K562 (cell line): ENCODE results near the gene ARHGAP24. TPM values are rescaled to one million over a fixed set of nuclear protein-coding genes. Genes with fewer than 3 reads are reported as not detected.
A peak's percentile ranks its signal among the peaks of the same experiment; 100 is the strongest.

Experiments
- CXXC5 ChIP-seq: fragments of 250-450 bp; sonication (Bioruptor Pico); IDR thresholded peaks from 2 replicates; pipeline ENCODE4 v1.8.0; 2022; ENCODE audit warnings: inconsistent platforms, mild to moderate bottlenecking, moderate library complexity
- EHMT2 ChIP-seq: fragments of 450-650 bp; IDR thresholded peaks from 2 replicates; pipeline ENCODE4 v1.6.1; 2018; ENCODE audit warnings: antibody characterized with exemption
- GATA2 ChIP-seq: sonication (generic); formaldehyde crosslinking; IDR thresholded peaks from 2 replicates; pipeline ENCODE4 v1.4.0; 2020; ENCODE audit warnings: mild to moderate bottlenecking, missing genetic modification reagents
- KLF13 ChIP-seq: fragments of 450-650 bp; IDR thresholded peaks from 2 replicates; pipeline ENCODE4 v1.6.1; 2016; ENCODE audit warnings: missing genetic modification characterization, low read depth, mild to moderate bottlenecking, missing compliant biosample characterization, moderate library complexity, borderline replicate concordance
- MBD2 ChIP-seq: sonication (generic); IDR thresholded peaks from 2 replicates; pipeline ENCODE4 v1.6.1; 2016; ENCODE audit warnings: low read depth, borderline replicate concordance
- PRDM10 ChIP-seq: fragments of 450-650 bp; IDR thresholded peaks from 2 replicates; pipeline ENCODE4 v1.6.1; 2018; ENCODE audit not compliant: partially characterized antibody
- TAL1 ChIP-seq: fragments of 450-650 bp; IDR thresholded peaks from 2 replicates; pipeline ENCODE4 v1.6.1; 2016; ENCODE audit warnings: mild to moderate bottlenecking
- TEAD4 ChIP-seq, 2 experiments: sonication (generic) in 1 of 2; formaldehyde crosslinking in 1 of 2; IDR thresholded peaks; 2 replicates each; pipeline versions ENCODE4 v1.6.1 to v1.8.0; 2012 to 2022; ENCODE audit warnings: borderline replicate concordance in 1 of 2, inconsistent platforms in 1 of 2, low read length in 1 of 2, mild to moderate bottlenecking in 1 of 2, missing genetic modification reagents in 1 of 2
- ZBTB5 ChIP-seq: fragments of 450-650 bp; IDR thresholded peaks from 2 replicates; pipeline ENCODE4 v1.6.1; 2017; ENCODE audit warnings: antibody characterized with exemption
- ZEB2 ChIP-seq: fragments of 450-650 bp; IDR thresholded peaks from 2 replicates; pipeline ENCODE4 v1.6.1; 2016
- ZNF175 ChIP-seq: fragments of 200-800 bp; sonication (Bioruptor generic); IDR thresholded peaks from 2 replicates; pipeline ENCODE4 v1.6.1; 2016; ENCODE audit warnings: low read depth, mild to moderate bottlenecking, missing genetic modification characterization, missing compliant biosample characterization
- ZNF318 ChIP-seq, 2 experiments: fragments of 450-650 bp; IDR thresholded peaks; 2 replicates each; pipeline ENCODE4 v1.6.1; 2016; ENCODE audit warnings: mild to moderate bottlenecking in 2 of 2, borderline replicate concordance in 1 of 2, low read depth in 1 of 2, moderate library complexity in 1 of 2
- polyA plus RNA-seq, 8 experiments: library from polyadenylated mRNA; depleted of rRNA in 4 of 8; stranded (reverse) in 5 of 8; unstranded in 3 of 8; fragments of >200 nt; fragmentation: Nextera tagmentation in 2 of 8; fragmentation: Illumina TruSeq in 1 of 8; extraction: Ambion mirVana in 2 of 8; extraction: Trizol in 1 of 8; gene quantifications; 2 replicates each; pipeline versions ENCODE4 v1.2.1 to v1.2.3, GENCODE V29; 2011 to 2014; ENCODE audit warnings: inconsistent platforms in 1 of 8, missing spikeins in 1 of 8
- total RNA-seq, 7 experiments: library from RNA; depleted of rRNA in 6 of 7; stranded (reverse); fragments of >200 nt in 6 of 7; fragmentation: Illumina TruSeq in 2 of 7; extraction: Trizol in 2 of 7; gene quantifications; 2 replicates each; pipeline versions ENCODE4 v1.2.1 to v1.2.3, GENCODE V29; 2011 to 2021; ENCODE audit warnings: low replicate concordance in 1 of 7

Gene ARHGAP24
- total and polyA plus RNA-seq, 9 of the 15 experiments (the other 6 are each of a cell fraction or from before 2014, with no cell fraction given) = 8.0 to 22.6 (median 14.0) TPM

- TF ChIP-seq ZBTB5 = no peak
- TF ChIP-seq TEAD4 (IDR thresholded peaks at IDR 0.05; ENCODE audit: low read length) = peak; percentile 72
- no peak for TF ChIP-seq TEAD4 (CRISPR knock-in tag; IDR thresholded peaks at IDR 0.05; ENCODE audit: borderline replicate concordance)
- peak; percentile 61 for TF ChIP-seq TAL1
- TF ChIP-seq ZNF175 (CRISPR knock-in tag) = no peak
- peak; percentile 67; the same call in 1 of the 2 replicates for TF ChIP-seq EHMT2
- TF ChIP-seq ZNF318 (IDR thresholded peaks at IDR 0.05; ENCODE audit: borderline replicate concordance in 1 of 2, low read depth in 1 of 2) = no peak
- 0 out of 2 replicates have a peak, but pooled peaks have one; percentile 14 for TF ChIP-seq ZEB2
- TF ChIP-seq PRDM10 = peak; percentile 94
- peak; percentile 36 for TF ChIP-seq CXXC5
- TF ChIP-seq KLF13 (tag) = no peak
- TF ChIP-seq MBD2 = no peak
- peak; percentile 69 for TF ChIP-seq GATA2
Observed at GRCh38 chr4:85580489-85580888, 105.5 kb downstream of the ARHGAP24 start (continued).
